Progenitor cell of endocrine pancreas (in vitro differentiated cells): ENCODE results near the gene DGAT2L6. TPM values are rescaled to one million over a fixed set of nuclear protein-coding genes. Genes with fewer than 3 reads are reported as not detected.
A peak's percentile ranks its signal among the peaks of the same experiment; 100 is the strongest.

Experiments used
- DNase-seq: peaks from one replicate; pipeline ENCODE4 v3.0.0; 2021; ENCODE audit warnings: low spot score; ENCODE audit not compliant: unreplicated experiment
- H3K27ac Mint-ChIP-seq: 2 replicates; pipeline ENCODE4 v1.8.0; 2021; ENCODE audit warnings: mild to moderate bottlenecking, moderate library complexity, mixed read lengths
- H3K27me3 Mint-ChIP-seq: 2 replicates; pipeline ENCODE4 v1.8.0; 2021; ENCODE audit warnings: mixed read lengths
- H3K36me3 Mint-ChIP-seq: 2 replicates; pipeline ENCODE4 v1.8.0; 2022; ENCODE audit warnings: mixed read lengths; ENCODE audit not compliant: insufficient read depth
- H3K4me1 Mint-ChIP-seq: 2 replicates; pipeline ENCODE4 v1.8.0; 2021; ENCODE audit warnings: low read depth, mixed read lengths
- H3K4me3 Mint-ChIP-seq: 2 replicates; pipeline ENCODE4 v1.8.0; 2021; ENCODE audit warnings: low read depth, mild to moderate bottlenecking, moderate library complexity, mixed read lengths
- H3K9me3 Mint-ChIP-seq: 2 replicates; pipeline ENCODE4 v1.8.0; 2021; ENCODE audit warnings: low read depth, mixed read lengths
- CTCF ChIP-seq: fragments of 200-600 bp; sonication (generic); IDR thresholded peaks from one replicate; pipeline ENCODE4 v1.5.0; 2021; ENCODE audit warnings: antibody characterized with exemption, mild to moderate bottlenecking; ENCODE audit not compliant: unreplicated experiment
- long read RNA-seq: library from polyadenylated mRNA; unstranded; transcript quantifications from one replicate; pipeline ENCODE4 v2.0.0, GENCODE V29; 2020
- total RNA-seq: library from RNA; stranded (reverse); gene quantifications from 2 replicates; pipeline ENCODE4 v1.2.1, GENCODE V29; 2021

The DGAT2L6 gene
- total RNA-seq: not detected in 2 replicates
- long read RNA-seq: 0 reads

- H3K4me1 Mint-ChIP-seq: no peaks in the 10 kb centered on the region
- no peaks in the 10 kb centered on the region for H3K27me3 Mint-ChIP-seq
- peaks cover 11% of the 10 kb centered on the region for H3K9me3 Mint-ChIP-seq
- no peak for TF ChIP-seq CTCF
- H3K27ac Mint-ChIP-seq: no peak within 1 kb of the TSS
- DNase-seq: no peak
- H3K36me3 Mint-ChIP-seq: no peaks in the 10 kb centered on the region
- H3K4me3 Mint-ChIP-seq: no peak within 1 kb of the TSS
Observed at GRCh38 chrX:70176938-70177533, at the start of gene DGAT2L6. Gene DGAT2L6, plus strand, starts transcription at chrX:70177483. Its CDS starts 100 bp downstream, at chrX:70177583.

GRCh38 chrX:70128071-70128470, 49.2 kb upstream of the DGAT2L6 start:
- Mint-ChIP-seq H3K36me3 (peaks cover 2% of the 10 kb centered on the region), H3K4me1 (no peaks in the 10 kb centered on the region), H3K9me3 (peaks cover 12% of the 10 kb centered on the region), H3K27ac (no peak overlapping the region), H3K4me3 (no peak overlapping the region), H3K27me3 (no peaks in the 10 kb centered on the region)
- no peak for DNase-seq
- no peak for TF ChIP-seq CTCF

- Mint-ChIP-seq H3K4me1 (peaks cover 3% of the 10 kb centered on the region), H3K36me3 (no peaks in the 10 kb centered on the region), H3K4me3 (no peak overlapping the region), H3K27ac (no peak overlapping the region), H3K9me3 (peaks cover 3% of the 10 kb centered on the region), H3K27me3 (no peaks in the 10 kb centered on the region)
- no peak for TF ChIP-seq CTCF
- no peak for DNase-seq
Observed at GRCh38 chrX:70129816-70130215, 47.5 kb upstream of the DGAT2L6 start.

- H3K4me3 Mint-ChIP-seq: no peak overlapping the region
- no peaks in the 10 kb centered on the region for H3K27me3 Mint-ChIP-seq
- H3K36me3 Mint-ChIP-seq: peaks cover 3% of the 10 kb centered on the region
- H3K9me3 Mint-ChIP-seq: peaks cover 13% of the 10 kb centered on the region
- no peak overlapping the region for H3K27ac Mint-ChIP-seq
- DNase-seq: no peak
- no peak for TF ChIP-seq CTCF
- peaks cover 6% of the 10 kb centered on the region for H3K4me1 Mint-ChIP-seq
Observed at GRCh38 chrX:70132224-70132623, 45.1 kb upstream of the DGAT2L6 start.

- Mint-ChIP-seq H3K36me3 (peaks cover 3% of the 10 kb centered on the region), H3K9me3 (peaks cover 15% of the 10 kb centered on the region), H3K27me3 (no peaks in the 10 kb centered on the region), H3K4me1 (peaks cover 6% of the 10 kb centered on the region), H3K4me3 (peak overlapping the region; percentile 99), H3K27ac (peak overlapping the region; percentile 99)
- no peak for TF ChIP-seq CTCF
- DNase-seq: no peak
Observed at GRCh38 chrX:70132877-70133302, 44.4 kb upstream of the DGAT2L6 start.
